ENCODE measurements around the gene CACNA2D3. TPM values are rescaled to one million over a fixed set of nuclear protein-coding genes. Genes with fewer than 3 reads are reported as not detected.

CACNA2D3 gene
- total and polyA plus RNA-seq, 7 donors = 2.7 to 13.5 (median 9.0) TPM

GRCh38 chr3:54706738-54707137 lies 584.4 kb downstream of the CACNA2D3 start:
- no peak for DNase-seq
- no peaks in the 10 kb centered on the region for H3K36me3 ChIP-seq (ENCODE audit: insufficient read depth in 1 of 2, low read depth in 1 of 2)
- H3K27ac ChIP-seq = no peak overlapping the region
- H3K9me3 ChIP-seq = no peaks in the 10 kb centered on the region
- ATAC-seq = no peak
- H3K27me3 ChIP-seq (ENCODE audit: insufficient read depth in 3 of 3, low read length in 2 of 3) = no peaks in the 10 kb centered on the region
- intact Hi-C loops (cut with DNase I) = no loop called here
- H3K4me1 ChIP-seq = no peaks in the 10 kb centered on the region
- H3K4me3 ChIP-seq = no peak overlapping the region
- no peak for TF ChIP-seq CTCF (IDR thresholded peaks at IDR 0.05)
- 72 to 87% (median 79%) methylated on average over 3 of the region's 3 CpGs for WGBS, 3 donors

GRCh38 chr3:54709785-54710184 lies 587.4 kb downstream of the CACNA2D3 start:
- H3K4me1 ChIP-seq = no peaks in the 10 kb centered on the region
- TF ChIP-seq CTCF (IDR thresholded peaks at IDR 0.05) = no peak
- H3K4me3 ChIP-seq = no peak overlapping the region
- no peak overlapping the region for H3K27ac ChIP-seq
- WGBS, 3 donors = 92 to 95% (median 94%) methylated on average over 3 of the region's 3 CpGs
- no peak for DNase-seq
- no peaks in the 10 kb centered on the region for H3K36me3 ChIP-seq (ENCODE audit: insufficient read depth in 1 of 2, low read depth in 1 of 2)
- no peaks in the 10 kb centered on the region for H3K27me3 ChIP-seq (ENCODE audit: insufficient read depth in 3 of 3, low read length in 2 of 3)
- no peak for ATAC-seq
- no peaks in the 10 kb centered on the region for H3K9me3 ChIP-seq
- intact Hi-C loops (cut with DNase I) = no loop called here

- Histone ChIP-seq H3K27me3 (ENCODE audit: insufficient read depth in 3 of 3, low read length in 2 of 3) (no peaks in the 10 kb centered on the region), H3K4me1 (no peaks in the 10 kb centered on the region), H3K4me3 (no peak overlapping the region), H3K36me3 (ENCODE audit: insufficient read depth in 1 of 2, low read depth in 1 of 2) (no peaks in the 10 kb centered on the region), H3K9me3 (no peaks in the 10 kb centered on the region), H3K27ac (no peak overlapping the region)
- ATAC-seq (no peak), DNase-seq (no peak)
- intact Hi-C loops (cut with DNase I) = no loop called here
- no peak for TF ChIP-seq CTCF (IDR thresholded peaks at IDR 0.05)
- 72 to 77% (median 75%) methylated on average over 5 of the region's 5 CpGs for WGBS, 3 donors
These were observed 588.6 kb downstream of the CACNA2D3 start for GRCh38 chr3:54710954-54711353.

GRCh38 chr3:54712539-54712938 lies 590.2 kb downstream of the CACNA2D3 start:
- TF ChIP-seq CTCF (IDR thresholded peaks at IDR 0.05) = no peak
- H3K4me1 ChIP-seq = no peaks in the 10 kb centered on the region
- ATAC-seq = no peak
- H3K36me3 ChIP-seq (ENCODE audit: insufficient read depth in 1 of 2, low read depth in 1 of 2) = no peaks in the 10 kb centered on the region
- no peak overlapping the region for H3K4me3 ChIP-seq
- H3K27ac ChIP-seq = no peak overlapping the region
- 52 to 63% (median 55%) methylated on average over 5 of the region's 5 CpGs for WGBS, 3 donors
- H3K9me3 ChIP-seq = no peaks in the 10 kb centered on the region
- no peak for DNase-seq
- intact Hi-C loops (cut with DNase I) = no loop called here
- no peaks in the 10 kb centered on the region for H3K27me3 ChIP-seq (ENCODE audit: insufficient read depth in 3 of 3, low read length in 2 of 3)

GRCh38 chr3:54713031-54713430 lies 590.7 kb downstream of the CACNA2D3 start:
- intact Hi-C loops (cut with DNase I) = no loop called here
- Histone ChIP-seq H3K27me3 (ENCODE audit: insufficient read depth in 3 of 3, low read length in 2 of 3) (no peaks in the 10 kb centered on the region), H3K9me3 (no peaks in the 10 kb centered on the region), H3K4me3 (no peak overlapping the region), H3K27ac (no peak overlapping the region), H3K36me3 (ENCODE audit: insufficient read depth in 1 of 2, low read depth in 1 of 2) (no peaks in the 10 kb centered on the region), H3K4me1 (no peaks in the 10 kb centered on the region)
- DNase-seq = no peak
- 32 to 44% (median 38%) methylated on average over 1 of the region's 1 CpG for WGBS, 3 donors
- ATAC-seq = no peak
- TF ChIP-seq CTCF (IDR thresholded peaks at IDR 0.05) = no peak

All from psoas muscle (tissue), 8 donors.